T-helper 1 cell treated with Interleukin-12 subunit alpha and Interleukin-12 subunit beta and Interleukin-4 antibody, amounts not matched to agents 30 μg/mL and 1 μg/mL, for 36 hours (primary cell): Measurements from ENCODE around the gene F7.
"Not testable (repeated sequence)": the region's sequence is repeated elsewhere in the genome, so short reads cannot be mapped to it uniquely, and the experiment has no call there.

Experiments used
- H3K27ac Mint-ChIP-seq: one replicate; pipeline ENCODE4 v1.8.0; 2021; ENCODE audit warnings: mild to moderate bottlenecking, mixed read lengths
- H3K27me3 Mint-ChIP-seq: one replicate; pipeline ENCODE4 v1.8.0; 2021; ENCODE audit warnings: low read depth, mixed read lengths
- H3K36me3 Mint-ChIP-seq: one replicate; pipeline ENCODE4 v1.8.0; 2021; ENCODE audit warnings: low read depth, mixed read lengths
- H3K4me1 Mint-ChIP-seq: one replicate; pipeline ENCODE4 v1.8.0; 2021; ENCODE audit warnings: low read depth, mixed read lengths
- H3K4me3 Mint-ChIP-seq: one replicate; pipeline ENCODE4 v1.8.0; 2021; ENCODE audit warnings: mild to moderate bottlenecking, moderate library complexity, mixed read lengths
- H3K9me3 Mint-ChIP-seq: one replicate; pipeline ENCODE4 v1.8.0; 2021; ENCODE audit warnings: mixed read lengths

The F7 gene

DNA sequence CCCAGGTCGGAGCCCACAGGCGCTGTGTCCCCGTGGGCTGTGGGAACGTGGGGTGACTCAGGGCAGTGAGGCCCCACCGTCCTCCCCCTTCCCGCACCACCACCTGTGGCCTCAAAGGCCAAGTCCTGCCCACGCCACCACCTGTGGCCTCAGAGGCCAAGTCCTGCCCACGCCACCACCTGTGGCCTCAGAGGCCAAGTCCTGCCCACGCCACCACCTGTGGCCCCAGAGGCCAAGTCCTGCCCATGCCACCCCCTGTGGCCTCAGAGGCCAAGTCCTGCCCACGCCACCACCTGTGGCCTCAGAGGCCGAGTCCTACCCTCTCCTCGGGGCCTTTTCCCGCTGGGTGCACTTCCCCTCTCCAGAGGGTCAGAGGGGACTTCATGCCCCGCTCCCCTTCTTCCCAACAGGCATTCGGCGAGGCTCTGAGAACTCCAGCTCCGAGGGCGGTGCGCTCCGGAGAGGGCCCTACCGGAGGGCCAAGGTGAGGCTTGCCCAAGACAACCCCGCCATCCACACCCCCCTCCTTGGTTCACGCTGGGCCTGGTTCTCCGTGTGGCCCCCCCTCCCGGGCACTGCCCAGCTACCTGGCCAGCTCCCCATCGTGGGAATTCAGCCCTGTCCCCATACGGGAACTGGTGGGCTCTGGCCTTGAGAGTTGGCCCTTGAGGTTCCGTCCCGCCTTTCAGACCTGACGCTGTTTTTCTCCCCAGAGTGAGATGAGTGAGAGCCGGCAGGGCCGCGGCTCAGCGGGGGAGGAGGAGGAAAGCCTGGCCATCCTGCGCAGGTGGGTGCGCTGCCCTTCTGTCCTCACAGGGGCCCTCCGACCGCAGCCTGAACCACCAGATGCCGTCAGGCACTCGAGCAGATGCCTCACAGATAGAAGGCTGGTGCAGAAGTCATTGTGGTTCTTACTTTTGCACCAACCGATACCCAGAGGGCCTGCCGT lies 27.4 kb upstream of the F7 start:
- H3K9me3 Mint-ChIP-seq = no peaks in the 10 kb centered on the region
- H3K4me3 Mint-ChIP-seq = no peak overlapping the region

DNA sequence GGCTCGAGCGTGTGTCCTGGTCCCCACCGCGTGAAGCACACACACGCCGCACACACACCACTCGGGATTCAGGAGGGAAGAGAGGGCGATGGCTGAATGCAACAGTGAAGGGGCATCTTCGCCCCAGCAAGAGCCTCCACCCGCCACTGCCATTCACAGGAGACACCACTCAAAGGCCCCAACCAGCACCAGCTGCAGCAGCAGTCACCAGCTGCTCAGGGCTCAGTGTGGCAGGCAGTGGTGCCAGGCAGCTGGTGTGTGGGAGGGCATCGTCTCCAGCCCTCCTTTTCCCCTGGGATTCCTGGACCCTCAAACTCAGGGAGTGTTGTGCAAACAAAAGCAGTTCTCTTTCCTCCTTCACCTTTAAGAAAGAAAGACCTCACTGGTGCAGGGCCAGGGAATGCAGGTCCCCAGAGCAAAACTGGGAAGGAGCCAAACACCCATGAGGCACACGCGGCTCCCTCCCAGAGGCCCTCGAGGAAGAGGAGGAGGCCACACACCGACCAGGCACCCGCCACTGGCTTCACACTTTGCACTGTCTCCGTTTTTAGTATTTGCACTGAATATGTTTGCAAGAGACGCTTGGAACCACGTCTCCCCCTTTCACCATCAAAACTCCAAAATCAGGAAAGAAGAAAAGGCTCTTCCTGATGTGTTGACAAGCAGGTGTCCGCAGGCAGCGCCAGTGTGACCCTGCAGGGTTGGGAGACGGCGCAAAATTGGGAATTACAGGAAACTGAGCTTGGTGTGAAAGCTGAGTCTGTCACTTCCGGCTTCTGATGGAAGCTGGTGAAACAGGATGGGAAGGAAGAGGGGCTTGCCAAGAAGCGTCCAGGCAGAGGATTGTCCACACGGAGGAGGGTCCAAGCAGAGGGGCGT lies 26.4 kb upstream of the F7 start:
- Mint-ChIP-seq H3K9me3 (no peaks in the 10 kb centered on the region), H3K4me3 (no peak overlapping the region), H3K27ac (no peak overlapping the region), H3K4me1 (no peaks in the 10 kb centered on the region), H3K36me3 (no peaks in the 10 kb centered on the region), H3K27me3 (no peaks in the 10 kb centered on the region)

More for the DNA sequence above, 27.4 kb upstream of the F7 start:
- Mint-ChIP-seq H3K27ac (no peak overlapping the region), H3K4me1 (no peaks in the 10 kb centered on the region), H3K27me3 (no peaks in the 10 kb centered on the region), H3K36me3 (no peaks in the 10 kb centered on the region)

DNA sequence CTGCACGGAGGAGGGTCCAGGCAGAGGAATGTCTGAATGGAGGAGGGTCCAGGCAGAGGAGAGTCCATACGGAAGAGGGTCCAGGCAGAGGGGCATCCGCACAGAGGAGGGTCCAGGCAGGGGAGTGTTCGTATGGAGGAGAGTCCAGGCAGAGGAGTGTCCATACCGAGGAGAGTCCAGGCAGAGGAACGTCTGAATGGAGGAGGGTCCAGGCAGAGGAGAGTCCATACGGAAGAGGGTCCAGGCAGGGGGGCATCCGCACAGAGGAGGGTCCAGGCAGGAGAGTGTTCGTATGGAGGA lies 25.9 kb upstream of the F7 start:
- H3K27me3 Mint-ChIP-seq, H3K4me1 Mint-ChIP-seq, H3K27ac Mint-ChIP-seq, H3K9me3 Mint-ChIP-seq, H3K36me3 Mint-ChIP-seq, H3K4me3 Mint-ChIP-seq: not testable (repeated sequence)

DNA sequence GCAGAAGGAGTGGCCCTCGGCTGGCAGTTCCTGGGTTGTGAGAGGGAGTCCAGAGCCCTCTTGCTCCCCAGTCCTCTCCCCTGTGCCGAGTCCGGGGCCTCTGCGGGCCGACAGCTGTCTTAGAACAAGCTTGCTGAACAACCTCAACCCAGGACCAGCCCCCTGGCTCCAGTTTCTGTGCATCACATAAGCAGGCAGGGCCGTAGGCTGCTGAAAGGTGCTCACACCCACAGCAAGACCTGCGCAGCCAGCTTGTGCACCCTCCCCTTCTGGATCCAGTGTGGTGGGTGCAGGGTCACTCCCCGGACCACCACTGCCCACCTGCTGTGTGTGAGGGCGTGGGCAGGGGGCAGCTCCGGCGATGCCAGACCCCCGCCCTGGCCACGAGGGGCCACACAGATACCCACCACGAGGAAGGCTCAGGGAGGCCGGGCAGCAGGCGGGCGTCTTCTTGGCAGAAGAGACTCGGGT lies 25.2 kb upstream of the F7 start:
- H3K27ac Mint-ChIP-seq = no peak overlapping the region

DNA sequence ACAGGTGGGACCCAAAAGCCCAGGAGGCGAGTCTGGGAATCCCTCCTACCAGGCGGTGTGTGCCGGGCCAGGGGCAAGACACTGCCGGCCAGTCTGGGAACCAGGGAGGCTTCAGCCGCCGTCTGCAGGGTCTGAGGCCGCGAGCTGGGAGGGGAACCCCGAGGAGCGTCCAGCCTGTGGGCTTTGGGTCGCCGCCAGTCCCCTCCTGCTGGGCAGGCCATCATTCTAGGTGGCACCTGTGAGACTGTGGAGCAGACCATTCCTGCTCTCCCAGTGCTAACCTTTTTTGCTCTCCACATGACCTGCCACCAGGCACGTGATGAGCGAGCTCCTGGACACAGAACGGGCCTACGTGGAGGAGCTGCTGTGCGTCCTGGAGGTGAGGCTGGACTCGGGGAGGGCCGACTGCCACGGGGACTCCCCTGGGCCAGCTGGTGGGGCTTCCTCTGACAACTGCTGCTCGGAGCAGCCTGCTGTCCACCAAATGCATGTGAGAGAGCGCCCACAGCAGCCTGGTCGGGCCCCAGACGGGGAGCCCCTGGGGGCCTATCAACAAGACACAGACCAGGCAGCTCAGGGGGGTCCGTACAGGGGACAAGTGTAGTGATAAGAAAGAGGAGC lies 24.6 kb upstream of the F7 start:
- Mint-ChIP-seq H3K9me3 (no peaks in the 10 kb centered on the region), H3K36me3 (no peaks in the 10 kb centered on the region), H3K4me1 (no peaks in the 10 kb centered on the region), H3K27ac (no peak overlapping the region), H3K27me3 (no peaks in the 10 kb centered on the region), H3K4me3 (no peak overlapping the region)

More for the DNA sequence above, 25.2 kb upstream of the F7 start:
- no peaks in the 10 kb centered on the region for H3K9me3 Mint-ChIP-seq
- H3K27me3 Mint-ChIP-seq = no peaks in the 10 kb centered on the region
- no peak overlapping the region for H3K4me3 Mint-ChIP-seq
- H3K4me1 Mint-ChIP-seq = no peaks in the 10 kb centered on the region
- H3K36me3 Mint-ChIP-seq = no peaks in the 10 kb centered on the region

DNA sequence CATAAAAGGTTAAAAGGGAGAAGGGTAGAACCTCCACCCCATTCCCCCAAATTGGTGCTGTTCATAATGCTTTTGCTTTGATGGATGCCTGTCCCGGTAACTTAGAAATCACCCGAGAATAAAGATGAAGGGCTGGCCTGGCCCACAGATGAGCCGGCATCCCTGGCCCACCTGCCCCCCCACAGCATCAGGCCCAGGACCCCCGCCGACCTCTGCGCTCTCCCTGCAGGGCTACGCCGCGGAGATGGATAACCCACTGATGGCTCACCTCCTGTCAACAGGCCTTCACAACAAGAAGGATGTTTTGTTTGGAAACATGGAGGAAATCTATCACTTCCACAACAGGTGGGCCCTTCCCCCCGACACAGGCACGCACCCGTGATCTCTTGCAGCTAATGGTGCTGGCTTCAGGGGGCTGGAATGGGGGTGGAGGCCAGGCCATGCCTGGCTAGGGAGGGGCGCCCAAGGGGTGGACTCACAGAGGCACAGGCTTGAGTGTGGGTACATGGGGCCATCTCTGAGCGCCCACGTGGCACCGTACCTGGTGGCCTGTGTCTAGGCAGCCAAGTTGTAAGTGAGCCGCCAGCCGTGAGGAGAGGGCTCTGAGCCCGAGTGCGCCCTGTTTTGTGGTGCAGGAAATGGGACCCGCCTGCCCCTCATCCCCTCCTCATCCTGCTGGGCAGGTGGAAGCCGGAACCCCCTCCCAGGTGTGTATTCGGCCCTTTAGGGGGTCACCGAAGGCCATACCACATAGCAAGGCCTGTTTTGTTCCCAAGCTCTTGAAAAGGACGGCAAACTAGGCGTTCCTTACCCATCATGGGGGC lies 23.2 kb upstream of the F7 start:
- Mint-ChIP-seq H3K27me3 (no peaks in the 10 kb centered on the region), H3K36me3 (no peaks in the 10 kb centered on the region), H3K27ac (no peak overlapping the region), H3K4me1 (no peaks in the 10 kb centered on the region), H3K4me3 (no peak overlapping the region), H3K9me3 (no peaks in the 10 kb centered on the region)

DNA sequence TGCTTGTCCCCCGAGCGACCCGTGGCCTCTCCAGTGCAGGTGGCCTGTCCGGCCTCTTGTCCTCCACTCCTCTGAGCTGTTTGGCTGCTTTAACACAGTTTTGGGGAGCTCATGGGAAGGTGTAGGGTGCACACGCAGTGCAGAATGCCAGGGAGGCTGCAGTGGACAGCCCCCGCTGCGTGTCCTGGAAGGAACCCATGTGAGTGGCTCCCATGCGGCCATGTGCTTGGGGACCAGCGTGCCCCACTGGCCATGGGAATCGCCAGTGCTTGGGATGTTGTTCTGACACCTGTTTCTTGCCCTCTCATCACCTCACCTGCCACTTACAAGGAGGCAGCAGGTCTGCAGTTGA lies 22.6 kb upstream of the F7 start:
- Mint-ChIP-seq H3K4me1 (no peaks in the 10 kb centered on the region), H3K9me3 (no peaks in the 10 kb centered on the region), H3K36me3 (no peaks in the 10 kb centered on the region), H3K27ac (no peak overlapping the region), H3K4me3 (no peak overlapping the region), H3K27me3 (no peaks in the 10 kb centered on the region)

DNA sequence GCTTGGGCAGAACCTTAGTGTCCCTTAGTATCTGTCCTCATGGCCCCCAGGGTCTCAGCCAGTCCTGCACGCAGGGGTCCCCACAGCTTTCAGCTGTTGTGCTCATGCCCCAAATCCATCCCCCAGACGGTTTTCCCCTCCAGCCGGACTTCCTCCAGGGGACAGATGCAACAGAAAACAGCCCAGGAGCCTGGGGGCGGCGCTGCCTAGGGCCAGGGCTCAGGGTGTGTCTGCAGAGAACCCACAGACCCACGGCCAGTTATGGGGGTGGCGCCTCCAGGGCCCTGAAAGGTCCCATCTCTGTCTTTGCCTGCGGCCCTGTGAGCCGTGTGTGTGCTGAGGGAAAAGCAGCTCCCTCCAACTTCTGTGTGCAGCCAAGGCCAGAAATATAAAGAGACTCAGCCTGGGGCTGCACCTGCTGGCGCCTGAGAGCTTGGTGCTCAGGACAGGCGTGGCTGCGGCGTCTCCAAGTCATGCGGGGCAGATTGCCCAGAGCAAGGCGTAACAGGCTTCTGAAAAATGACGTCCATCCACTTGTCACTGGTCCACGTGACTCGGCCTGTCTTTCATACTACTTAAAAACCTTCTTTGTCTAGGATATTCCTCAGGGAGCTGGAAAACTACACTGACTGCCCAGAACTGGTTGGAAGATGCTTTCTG lies 22.1 kb upstream of the F7 start:
- Mint-ChIP-seq H3K27ac (no peak overlapping the region), H3K4me1 (no peaks in the 10 kb centered on the region), H3K4me3 (no peak overlapping the region), H3K9me3 (no peaks in the 10 kb centered on the region), H3K27me3 (no peaks in the 10 kb centered on the region), H3K36me3 (no peaks in the 10 kb centered on the region)

DNA sequence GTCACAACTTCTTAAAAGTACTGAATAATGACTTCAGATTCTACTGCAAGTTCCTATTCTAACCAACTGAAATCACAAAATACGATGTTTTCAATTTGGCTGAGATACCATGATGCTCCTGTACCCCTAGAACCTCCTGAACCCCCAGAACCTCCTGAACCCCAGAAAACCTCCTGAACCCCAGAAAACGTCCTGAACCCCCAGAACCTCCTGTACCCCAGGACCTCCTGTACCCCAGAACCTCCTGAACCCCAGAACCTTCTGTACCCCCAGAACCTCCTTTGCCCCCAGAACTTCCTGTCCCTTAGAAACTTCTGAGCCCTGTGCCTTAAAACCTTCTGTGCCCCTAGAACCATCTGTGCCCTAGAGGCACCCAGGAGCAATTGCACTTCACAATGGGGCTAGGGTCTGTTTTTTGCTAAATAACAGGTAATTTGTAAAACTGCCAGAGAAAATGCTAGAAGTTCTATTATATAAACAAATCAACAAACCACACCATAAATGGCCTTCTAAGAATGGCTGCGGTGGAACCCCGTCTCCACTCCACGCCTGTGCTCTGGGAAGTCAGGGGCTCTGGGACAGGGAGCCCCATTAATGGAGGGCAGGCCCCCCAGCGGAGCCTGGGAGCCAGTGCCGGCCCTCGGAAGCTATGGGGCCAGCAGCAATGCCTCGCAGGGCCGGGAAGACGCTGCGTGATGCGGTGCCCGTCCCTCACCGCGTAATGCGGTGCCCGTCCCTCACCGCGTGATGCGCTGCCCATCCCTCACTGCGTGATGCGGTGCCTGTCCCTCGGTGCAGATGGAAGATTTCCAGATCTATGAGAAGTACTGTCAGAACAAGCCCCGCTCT lies 21.3 kb upstream of the F7 start:
- H3K27me3 Mint-ChIP-seq = no peaks in the 10 kb centered on the region
- no peak overlapping the region for H3K27ac Mint-ChIP-seq
- no peaks in the 10 kb centered on the region for H3K4me1 Mint-ChIP-seq
- no peak overlapping the region for H3K4me3 Mint-ChIP-seq
- H3K9me3 Mint-ChIP-seq = no peaks in the 10 kb centered on the region
- no peaks in the 10 kb centered on the region for H3K36me3 Mint-ChIP-seq

DNA sequence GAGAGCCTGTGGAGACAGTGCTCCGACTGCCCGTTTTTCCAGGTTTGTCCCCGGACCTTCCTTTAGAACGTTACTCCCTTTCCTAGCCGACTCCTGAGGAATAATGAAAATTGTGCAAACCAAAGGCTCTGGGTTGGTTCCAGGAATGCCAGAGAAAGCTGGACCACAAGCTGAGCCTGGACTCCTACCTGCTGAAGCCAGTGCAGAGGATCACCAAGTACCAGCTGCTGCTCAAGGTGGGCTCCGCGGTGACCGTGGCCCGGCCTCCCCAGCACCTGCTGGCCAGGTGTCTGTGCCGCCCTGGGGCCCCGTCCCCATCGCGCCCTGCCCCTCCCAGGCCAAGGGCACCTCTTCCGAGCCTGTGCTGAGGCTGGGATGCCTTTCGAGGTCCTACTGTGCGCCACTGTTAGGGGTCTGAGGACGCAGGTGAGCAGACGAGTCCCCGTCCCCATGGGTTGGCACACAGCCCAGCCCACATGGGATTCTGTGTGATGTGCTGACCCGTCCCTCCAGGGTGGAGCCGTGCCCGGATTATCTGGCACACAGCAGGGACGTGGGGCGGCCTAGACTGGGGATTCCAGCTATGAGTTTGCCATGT lies 20.5 kb upstream of the F7 start:
- H3K9me3 Mint-ChIP-seq = no peaks in the 10 kb centered on the region
- no peaks in the 10 kb centered on the region for H3K27me3 Mint-ChIP-seq
- no peak overlapping the region for H3K27ac Mint-ChIP-seq
- no peaks in the 10 kb centered on the region for H3K36me3 Mint-ChIP-seq
- H3K4me3 Mint-ChIP-seq = no peak overlapping the region
- no peaks in the 10 kb centered on the region for H3K4me1 Mint-ChIP-seq

DNA sequence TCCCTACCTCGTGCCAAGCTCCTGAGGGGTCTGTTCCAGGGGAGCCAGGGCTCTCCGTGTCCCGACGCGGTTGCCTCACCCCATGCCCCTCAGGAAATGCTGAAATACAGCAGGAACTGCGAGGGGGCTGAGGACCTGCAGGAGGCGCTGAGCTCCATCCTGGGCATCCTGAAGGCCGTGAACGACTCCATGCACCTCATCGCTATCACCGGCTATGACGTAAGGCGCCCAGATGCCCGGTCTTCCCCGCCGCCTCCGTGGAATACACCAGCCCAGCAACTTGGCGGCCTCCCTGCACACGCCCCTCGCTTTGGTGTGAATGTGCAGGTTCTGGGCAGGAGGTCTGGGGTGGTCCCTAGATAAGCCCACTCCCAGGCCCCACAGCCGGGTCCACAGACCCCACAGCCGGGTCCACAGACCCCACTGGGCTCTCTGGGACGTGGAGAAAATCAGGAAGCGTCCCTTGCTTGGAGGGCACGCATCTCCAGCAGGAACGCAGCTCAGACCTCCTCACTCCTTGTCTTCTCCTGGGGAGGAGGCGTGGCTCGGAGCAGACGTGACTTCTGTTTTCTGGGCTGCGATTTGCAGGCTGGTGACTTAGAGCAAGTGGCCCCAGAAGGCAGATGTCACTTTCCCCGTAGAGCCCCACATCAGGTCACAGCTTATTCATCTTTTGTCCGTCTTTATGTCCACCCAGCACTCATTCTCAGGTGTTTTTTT lies 19.4 kb upstream of the F7 start:
- H3K4me1 Mint-ChIP-seq = no peaks in the 10 kb centered on the region
- no peaks in the 10 kb centered on the region for H3K36me3 Mint-ChIP-seq
- no peaks in the 10 kb centered on the region for H3K9me3 Mint-ChIP-seq
- no peaks in the 10 kb centered on the region for H3K27me3 Mint-ChIP-seq
- no peak overlapping the region for H3K27ac Mint-ChIP-seq
- no peak overlapping the region for H3K4me3 Mint-ChIP-seq
